Islet of Langerhans (tissue), 1 donor: ENCODE measurements around the gene HTT-AS.

ENCODE experiments used
- FAIRE-seq: peaks from one replicate; lab custom pipeline; 2011; peaks lifted over from hg19 to GRCh38; lab: Jason Lieb, UNC

HTT-AS gene

GRCh38 chr4:3087115-3087797 lies 12.9 kb upstream of the HTT-AS start:
- no peak for FAIRE-seq

DNA sequence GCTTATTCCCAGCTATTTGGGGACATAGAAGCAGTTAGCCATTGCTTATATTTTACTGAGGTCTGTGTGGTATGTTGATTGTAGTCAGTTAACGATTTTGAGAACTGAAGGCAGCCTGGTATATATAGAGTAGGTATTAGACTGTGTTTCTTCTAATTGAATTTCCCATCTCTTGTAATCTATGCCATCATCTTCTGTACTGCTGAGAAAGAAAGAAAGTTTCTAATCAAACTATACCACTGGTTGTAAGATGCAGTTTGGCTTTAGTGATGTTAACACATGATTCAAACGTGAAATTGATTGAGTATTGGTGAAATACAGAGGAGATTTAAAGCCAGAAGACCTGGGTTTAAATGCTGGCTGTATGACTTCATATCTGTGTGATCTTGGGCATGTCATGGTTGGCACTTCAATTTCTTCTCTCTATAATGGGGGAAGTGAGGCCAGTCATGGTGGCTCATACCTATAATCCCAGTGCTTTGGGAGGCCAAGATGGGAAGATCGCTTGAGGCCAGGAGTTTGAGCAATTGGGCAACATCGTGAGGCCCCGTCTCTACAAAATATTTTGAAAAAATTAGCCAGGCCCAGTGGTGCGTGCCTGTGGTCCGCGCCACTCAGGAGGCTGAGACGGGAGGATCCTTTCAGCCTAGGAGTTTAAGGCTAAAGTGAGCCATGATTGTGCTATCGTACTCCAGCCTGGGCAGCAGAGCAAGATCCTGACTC lies 11.8 kb upstream of the HTT-AS start:
- FAIRE-seq: no peak

GRCh38 chr4:3083732-3084131 lies 9.4 kb upstream of the HTT-AS start:
- FAIRE-seq: no peak

GRCh38 chr4:3082925-3083515 lies 8.7 kb upstream of the HTT-AS start:
- no peak for FAIRE-seq

DNA sequence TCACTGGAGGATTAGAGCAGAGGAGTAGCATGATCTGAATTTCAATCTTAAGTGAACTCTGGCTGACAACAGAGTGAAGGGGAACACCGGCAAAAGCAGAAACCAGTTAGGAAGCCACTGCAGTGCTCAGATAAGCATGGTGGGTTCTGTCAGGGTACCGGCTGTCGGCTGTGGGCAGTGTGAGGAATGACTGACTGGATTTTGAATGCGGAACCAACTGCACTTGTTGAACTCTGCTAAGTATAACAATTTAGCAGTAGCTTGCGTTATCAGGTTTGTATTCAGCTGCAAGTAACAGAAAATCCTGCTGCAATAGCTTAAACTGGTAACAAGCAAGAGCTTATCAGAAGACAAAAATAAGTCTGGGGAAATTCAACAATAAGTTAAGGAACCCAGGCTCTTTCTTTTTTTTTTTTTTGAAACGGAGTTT lies 5.4 kb upstream of the HTT-AS start:
- FAIRE-seq: no peak

DNA sequence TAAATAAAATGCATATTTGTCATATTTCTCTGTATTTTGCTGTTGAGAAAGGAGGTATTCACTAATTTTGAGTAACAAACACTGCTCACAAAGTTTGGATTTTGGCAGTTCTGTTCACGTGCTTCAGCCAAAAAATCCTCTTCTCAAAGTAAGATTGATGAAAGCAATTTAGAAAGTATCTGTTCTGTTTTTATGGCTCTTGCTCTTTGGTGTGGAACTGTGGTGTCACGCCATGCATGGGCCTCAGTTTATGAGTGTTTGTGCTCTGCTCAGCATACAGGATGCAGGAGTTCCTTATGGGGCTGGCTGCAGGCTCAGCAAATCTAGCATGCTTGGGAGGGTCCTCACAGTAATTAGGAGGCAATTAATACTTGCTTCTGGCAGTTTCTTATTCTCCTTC lies 3.5 kb upstream of the HTT-AS start:
- FAIRE-seq: no peak

DNA sequence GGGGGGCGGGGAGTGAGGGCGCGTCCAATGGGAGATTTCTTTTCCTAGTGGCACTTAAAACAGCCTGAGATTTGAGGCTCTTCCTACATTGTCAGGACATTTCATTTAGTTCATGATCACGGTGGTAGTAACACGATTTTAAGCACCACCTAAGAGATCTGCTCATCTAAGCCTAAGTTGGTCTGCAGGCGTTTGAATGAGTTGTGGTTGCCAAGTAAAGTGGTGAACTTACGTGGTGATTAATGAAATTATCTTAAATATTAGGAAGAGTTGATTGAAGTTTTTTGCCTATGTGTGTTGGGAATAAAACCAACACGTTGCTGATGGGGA lies 1.3 kb upstream of the HTT-AS start:
- no peak for FAIRE-seq

DNA sequence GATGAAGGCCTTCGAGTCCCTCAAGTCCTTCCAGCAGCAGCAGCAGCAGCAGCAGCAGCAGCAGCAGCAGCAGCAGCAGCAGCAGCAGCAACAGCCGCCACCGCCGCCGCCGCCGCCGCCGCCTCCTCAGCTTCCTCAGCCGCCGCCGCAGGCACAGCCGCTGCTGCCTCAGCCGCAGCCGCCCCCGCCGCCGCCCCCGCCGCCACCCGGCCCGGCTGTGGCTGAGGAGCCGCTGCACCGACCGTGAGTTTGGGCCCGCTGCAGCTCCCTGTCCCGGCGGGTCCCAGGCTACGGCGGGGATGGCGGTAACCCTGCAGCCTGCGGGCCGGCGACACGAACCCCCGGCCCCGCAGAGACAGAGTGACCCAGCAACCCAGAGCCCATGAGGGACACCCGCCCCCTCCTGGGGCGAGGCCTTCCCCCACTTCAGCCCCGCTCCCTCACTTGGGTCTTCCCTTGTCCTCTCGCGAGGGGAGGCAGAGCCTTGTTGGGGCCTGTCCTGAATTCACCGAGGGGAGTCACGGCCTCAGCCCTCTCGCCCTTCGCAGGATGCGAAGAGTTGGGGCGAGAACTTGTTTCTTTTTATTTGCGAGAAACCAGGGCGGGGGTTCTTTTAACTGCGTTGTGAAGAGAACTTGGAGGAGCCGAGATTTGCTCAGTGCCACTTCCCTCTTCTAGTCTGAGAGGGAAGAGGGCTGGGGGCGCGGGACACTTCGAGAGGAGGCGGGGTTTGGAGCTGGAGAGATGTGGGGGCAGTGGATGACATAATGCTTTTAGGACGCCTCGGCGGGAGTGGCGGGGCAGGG lies 711 bp upstream of the HTT-AS start:
- no peak for FAIRE-seq

GRCh38 chr4:3073158-3074077 lies 920 bp downstream of the HTT-AS start:
- FAIRE-seq: no peak

DNA sequence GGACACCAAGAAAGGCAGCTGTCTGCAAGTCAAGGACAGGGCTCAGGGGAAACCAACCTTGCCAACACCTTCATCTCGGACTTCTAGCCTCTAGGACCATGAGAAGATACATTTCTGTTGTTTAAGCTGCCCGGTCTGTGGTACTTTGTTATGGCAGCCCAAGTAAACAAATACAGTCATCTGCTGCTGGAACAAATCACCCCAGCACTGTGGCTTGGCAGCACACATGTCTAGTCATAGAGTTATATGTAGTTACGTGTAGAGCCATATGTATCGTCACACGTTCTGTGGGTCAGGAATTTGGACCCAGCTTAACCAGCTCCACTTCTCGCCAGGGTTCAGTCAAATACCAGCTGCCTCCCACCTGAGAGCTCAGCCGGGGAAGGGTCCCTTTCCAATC lies 2.5 kb downstream of the HTT-AS start:
- FAIRE-seq: no peak

DNA sequence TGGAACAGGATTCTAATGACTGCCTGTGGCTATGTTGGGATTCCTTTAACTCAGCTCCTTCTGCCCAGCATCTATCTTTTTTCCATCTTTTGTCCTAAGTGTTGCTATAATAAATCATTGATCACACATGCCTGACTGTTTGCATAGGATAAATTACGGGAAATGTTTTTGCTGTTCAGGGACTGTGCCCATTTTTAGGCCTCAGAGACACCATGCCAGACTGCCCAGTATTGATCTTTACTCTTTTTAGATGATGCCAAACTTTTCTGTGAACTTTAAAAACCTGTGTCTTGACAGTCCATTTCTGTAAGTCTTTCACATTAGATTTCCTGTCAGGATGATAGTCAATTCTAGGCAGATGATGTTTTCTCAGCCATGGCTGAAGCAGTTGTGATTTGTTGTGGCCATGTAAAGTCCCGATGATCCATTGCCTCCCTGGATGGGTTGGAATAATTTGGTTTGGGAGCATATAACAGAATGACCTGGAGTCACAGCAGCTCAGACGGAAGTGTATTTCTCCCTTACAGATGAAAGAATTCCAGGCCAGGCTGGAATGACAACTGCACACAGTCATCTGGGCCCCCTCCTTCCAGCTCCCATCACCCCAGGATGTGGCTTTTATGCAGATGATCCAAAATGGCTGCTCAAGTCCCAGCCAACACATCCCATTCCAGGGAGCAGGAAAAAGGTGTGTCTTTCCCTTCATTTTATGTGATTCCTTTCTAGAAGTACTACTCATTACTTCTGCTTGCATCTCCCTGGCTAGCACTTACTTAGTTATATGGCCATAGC lies 3.4 kb downstream of the HTT-AS start:
- FAIRE-seq: no peak

GRCh38 chr4:3069661-3070199 lies 4.6 kb downstream of the HTT-AS start:
- FAIRE-seq: no peak

- no peak for FAIRE-seq
Measured at GRCh38 chr4:3067473-3068001, 6.8 kb downstream of the HTT-AS start.

DNA sequence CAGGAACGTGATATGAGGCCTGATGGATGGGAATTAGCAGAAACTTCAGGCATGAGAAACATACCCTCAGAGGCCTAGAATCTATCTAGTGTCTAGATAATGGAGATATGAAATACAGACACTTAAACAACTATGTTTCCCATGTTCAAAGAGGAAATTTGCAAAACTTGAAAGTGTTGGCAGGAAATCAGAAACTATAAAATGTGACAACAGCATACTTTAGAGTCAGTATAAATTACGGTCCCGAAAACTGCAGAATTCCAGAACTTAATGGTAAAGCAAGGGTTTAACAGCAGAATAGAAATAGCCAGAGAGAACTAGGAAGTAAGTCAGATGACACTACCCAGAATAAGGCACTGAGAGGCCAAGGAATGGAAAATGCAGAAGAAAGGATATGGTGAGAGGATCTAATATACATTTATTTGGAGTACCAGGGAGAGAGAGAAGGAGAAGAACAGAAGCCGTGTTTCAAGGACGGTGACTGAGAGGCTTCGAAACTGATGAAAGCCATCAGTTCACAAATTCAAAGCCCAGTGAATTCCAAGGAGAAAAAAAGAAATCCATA lies 7.4 kb downstream of the HTT-AS start:
- FAIRE-seq: no peak

- no peak for FAIRE-seq
Measured at GRCh38 chr4:3065551-3065950, 8.8 kb downstream of the HTT-AS start.

DNA sequence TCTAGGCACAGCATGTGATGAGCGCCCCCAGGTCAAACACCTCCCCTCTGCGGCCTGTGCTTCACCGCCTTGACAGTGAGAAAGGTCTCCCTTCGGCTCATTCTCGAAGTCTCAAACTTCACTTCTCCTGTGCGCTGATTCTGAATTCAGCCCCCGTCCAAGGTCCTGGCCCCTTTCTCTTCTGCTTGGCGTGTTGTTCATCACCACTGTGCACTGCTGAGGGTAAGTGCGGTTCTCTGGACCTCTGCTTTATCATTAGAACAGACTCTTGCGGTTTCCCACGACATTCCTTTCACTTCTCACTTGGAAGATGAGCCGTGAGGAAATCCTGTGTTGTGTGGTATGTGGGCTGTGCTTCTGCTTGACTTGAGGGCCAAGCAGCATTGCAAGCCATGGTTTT lies 11.9 kb downstream of the HTT-AS start:
- FAIRE-seq: no peak

- no peak for FAIRE-seq
Measured at GRCh38 chr4:3060946-3061345, 13.4 kb downstream of the HTT-AS start.

DNA sequence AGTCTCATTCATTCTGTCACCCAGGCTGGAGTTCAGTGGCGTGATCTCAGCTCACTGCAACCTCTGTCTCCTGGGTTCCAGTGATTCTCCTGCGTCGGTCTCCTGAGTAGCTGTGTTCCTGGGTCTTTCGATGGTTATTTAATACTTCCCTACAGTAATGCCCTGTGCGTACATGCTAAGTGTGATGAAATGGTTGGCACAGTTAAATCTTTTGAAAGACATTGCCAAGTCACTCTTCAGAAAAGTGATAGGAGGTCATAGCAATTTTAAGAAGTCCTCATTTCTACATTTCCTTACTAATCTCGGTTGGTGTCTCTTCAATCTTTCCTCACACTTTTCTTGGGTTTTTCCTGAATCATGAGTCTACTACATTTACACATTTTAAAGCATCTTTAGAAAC lies 14.4 kb downstream of the HTT-AS start:
- no peak for FAIRE-seq

DNA sequence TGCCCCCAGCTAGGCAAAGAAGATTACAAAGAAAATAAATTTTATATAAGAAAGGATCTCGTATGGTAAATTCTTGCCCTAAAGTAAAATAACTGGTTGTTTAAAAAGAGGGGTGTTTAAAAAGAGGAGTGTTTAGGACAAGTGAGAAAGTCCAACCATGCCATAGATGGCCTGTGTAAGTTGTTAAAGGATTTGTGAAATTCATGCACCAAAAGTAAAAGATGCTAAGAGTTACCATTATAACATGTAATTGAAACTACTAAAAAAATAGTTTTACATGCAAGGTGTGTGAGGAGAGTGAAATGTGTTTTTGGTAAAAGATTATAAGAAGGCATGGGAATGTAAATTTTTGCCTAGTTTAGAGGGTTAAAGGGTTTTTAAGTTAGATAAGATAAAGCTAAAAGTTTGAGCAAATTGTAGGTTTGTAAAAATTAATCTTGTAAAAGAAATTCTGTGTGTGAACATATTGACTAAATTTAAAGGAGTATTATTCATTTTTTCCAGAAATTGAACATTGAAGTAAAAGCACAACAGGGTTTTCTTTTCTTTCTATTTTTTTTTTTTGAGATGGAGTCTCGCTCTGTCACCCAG lies 20.1 kb downstream of the HTT-AS start:
- FAIRE-seq: no peak
